Activated CD4-positive, alpha-beta T cell treated with anti-CD3 and anti-CD28 coated beads, Interleukin-2, amount 50 U/mL, for 16 hours (primary cell): Measurements from ENCODE around the gene CDK4.

ENCODE experiments used
- DNase-seq: peaks from one replicate; pipeline ENCODE4 v3.0.0-alpha.2; 2020

Gene CDK4

DNA sequence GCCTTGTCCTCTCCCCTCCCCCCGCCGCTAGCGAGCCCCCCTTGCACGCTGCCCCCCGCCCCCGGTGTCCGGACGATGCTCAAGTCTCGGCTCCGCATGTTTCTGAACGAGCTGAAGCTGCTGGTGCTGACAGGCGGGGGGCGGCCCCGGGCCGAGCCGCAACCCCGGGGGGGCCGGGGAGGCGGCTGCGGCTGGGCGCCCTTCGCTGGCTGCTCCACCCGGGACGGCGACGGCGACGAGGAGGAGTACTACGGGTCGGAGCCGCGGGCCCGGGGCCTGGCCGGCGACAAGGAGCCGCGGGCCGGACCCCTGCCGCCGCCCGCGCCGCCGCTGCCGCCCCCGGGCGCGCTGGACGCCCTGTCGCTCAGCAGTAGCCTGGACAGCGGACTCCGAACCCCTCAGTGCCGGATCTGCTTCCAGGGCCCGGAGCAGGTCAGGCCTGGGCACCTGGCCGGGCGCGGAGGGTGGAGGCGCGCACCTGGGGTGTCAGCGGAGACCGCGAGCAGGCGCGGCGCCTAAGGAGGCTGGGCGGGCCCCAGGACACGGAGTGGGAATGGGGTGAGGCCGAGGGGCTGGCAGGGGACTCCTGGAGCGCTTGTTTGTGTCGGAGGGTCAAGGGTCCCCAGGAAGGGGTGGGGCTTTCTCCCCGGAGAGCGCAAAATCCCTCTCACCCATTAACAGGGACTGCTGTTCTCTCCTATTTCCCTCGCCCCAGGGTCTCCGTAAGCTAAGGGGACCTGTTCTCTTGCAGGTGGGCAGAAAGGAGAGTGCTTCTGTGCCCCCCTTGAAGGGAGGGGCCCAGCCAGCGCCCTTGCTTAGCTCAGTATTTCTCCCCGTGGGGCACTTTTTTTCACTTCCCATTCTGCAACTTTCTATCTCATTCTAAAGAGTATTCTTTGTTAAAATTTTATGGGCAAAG lies 3.6 kb upstream of the CDK4 start:
- no peak for DNase-seq

DNA sequence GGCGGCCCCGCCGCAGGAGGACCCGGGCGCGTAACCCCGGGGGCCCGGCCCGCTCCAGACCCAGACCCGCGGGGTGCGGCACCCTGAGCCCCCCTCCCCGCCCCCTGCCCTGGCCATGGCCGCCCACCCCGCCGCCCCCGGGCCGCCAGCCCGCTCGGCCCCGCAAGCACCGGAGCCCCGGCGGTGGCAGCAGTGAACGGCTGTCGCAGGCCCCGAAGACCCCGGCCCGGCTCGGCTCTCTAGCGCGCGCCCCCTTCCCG lies 3.0 kb upstream of the CDK4 start:
- no peak for DNase-seq

DNA sequence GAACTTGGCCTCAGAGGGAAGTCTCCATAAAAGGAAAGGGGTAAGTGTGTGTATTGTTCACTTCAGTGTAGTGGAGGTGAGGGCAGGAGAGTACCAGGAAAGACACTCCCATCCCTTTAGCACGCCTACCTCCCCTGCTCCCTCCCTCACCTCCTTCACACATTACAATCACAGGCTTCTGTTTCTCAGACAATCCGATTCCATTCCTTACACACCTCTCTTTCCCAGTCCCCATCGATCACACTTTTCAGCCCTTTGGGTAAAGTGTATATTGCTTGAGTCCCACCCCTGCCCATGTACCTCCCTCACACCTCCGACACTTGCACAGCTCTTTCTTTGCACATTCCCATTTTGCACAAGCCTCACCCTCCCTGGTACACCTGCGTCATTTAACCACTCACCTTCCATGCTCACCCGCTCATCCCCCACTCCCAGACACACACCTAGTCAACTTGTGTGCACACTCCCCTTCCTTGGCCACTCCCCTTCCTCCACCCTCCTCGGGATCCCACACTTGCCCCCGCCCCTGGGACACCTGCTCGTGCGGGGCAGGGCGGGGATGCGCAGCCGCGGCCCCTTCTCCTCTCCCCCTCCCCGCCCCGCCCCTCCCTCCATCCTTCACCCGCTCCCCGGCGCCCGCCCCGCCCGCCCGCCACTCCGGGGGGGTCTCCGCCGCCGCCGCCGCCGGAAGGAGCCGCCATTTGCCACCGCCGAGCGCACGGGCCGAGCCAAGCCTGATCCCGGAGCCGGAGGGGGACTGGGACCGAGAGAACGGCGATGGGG lies 2.5 kb upstream of the CDK4 start, which contains the start of gene MARCHF9:
Gene MARCHF9 (plus strand): TSS at position 693 of the 783 bp plus-strand sequence. CDS start 426 bp downstream, outside the sequence.
- peak; percentile 89 for DNase-seq

DNA sequence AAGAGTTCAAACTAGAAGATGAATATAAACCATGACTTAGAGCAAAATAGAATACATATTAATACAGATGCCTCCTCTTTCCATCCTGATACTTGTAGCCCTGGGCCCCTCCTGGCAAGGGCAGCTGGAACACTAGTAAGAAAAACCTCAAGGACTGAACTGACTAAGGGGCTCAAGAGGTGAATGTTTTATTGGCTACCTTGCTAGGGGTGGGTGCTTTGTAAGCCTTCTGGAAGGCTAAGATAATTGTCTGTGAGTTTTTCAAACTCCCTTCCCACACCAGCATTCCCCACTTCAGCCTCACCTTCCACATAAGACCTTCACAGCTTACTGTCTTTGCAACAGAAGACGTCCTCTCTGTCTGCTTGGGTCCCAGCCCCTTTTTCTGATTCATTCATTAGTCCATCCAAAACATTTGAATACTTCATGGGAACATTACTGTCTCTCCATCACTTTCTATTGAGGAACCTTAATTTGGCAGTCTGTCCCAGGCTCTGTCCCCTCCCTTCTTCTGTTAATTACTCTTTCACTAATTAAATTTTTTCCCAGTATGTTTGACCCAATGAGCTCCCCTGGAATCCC lies 1.7 kb upstream of the CDK4 start:
- DNase-seq: no peak

DNA sequence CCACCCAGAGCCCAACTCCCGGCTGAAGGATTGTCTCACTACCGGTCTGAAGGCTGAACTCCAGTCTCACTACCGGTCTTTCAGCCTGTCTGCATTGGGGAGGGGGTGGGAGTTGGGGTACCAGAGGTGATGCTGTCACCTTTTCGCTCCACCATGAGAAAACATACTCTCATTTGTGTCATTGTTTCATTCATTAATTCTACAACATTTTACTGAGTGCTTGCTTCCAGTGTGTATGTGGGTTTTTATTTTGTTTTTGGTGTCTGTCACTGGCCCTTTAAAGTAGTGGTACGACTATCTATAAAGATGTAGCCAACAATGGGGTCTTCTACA lies 524 bp upstream of the CDK4 start:
- DNase-seq: no peak

DNA sequence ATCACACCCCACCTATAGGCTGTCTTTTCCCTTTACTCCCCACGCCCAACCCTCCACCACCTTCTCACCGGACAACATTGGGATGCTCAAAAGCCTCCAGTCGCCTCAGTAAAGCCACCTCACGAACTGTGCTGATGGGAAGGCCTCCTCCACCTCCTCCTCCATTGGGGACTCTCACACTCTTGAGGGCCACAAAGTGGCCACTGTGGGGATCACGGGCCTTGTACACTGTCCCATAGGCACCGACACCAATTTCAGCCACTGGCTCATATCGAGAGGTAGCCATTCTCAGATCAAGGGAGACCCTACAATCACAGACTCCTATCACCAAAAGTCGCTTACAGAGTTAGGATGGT lies 700 bp downstream of the CDK4 start:
- no peak for DNase-seq

DNA sequence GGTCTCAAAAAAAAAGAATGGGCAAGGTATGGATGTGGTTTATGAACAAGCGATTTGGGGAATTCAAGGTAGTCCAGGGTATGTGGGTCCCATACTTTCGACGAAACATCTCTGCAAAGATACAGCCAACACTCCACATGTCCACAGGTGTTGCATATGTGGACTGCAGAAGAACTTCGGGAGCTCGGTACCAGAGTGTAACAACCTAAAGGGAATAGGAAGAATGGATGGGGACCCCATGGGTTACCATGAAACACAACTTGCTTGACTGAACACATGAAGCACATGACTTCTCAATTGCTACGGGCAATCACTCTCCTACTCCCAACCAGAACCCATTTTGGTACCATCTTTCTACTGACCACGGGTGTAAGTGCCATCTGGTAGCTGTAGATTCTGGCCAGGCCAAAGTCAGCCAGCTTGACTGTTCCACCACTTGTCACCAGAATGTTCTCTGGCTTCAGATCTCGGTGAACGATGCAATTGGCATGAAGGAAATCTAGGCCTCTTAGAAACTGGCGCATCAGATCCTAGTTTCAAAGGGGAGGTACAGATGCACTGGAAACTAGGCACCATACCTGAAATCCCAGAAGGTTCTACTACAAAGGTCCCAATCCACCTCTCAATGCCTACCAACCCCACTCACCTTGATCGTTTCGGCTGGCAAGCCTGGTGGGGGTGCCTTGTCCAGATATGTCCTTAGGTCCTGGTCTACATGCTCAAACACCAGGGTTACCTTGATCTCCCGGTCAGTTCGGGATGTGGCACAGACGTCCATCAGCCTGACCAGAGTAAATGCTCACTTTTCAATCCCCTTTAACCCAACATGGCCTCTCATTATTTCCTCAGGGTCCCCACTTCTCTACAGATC lies 1.3 kb downstream of the CDK4 start:
- DNase-seq: no peak

DNA sequence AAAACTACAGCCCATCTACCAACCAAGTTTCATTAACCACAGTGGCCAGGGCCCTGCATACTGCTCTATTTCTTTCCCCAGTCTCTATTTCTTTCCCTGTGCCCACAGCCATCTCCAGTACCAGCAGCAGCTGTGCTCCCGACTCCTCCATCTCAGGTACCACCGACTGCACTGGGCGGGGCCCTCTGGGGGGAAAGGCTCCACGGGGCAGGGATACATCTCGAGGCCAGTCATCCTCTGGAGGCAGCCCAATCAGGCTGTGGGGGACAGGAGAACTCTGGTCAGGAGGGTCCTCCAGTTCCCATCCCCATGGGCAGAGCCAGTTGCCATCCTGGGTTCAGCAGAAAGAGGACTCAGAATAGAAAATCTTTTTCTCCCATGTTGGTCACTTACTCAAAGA lies 3.0 kb downstream of the CDK4 start:
- no peak for DNase-seq

DNA sequence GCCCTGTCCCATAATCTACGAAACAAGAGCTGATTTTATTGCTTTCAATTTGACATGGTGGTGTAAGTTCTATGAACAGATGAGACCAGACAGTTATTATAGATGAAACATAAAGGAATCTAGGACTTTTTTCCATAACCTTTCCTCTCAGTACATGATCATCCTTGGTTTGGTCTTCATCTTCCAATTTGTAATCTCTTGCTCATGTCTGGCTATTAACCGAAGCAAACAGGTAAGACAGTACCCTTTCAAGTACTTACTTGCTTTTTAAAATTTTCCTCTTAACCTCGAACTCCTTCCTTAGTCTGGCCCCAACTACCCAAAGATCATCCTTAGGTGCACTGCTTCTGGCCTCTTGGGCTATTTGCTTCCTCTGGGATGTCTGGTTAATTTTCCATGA lies 6.1 kb downstream of the CDK4 start:
- no peak for DNase-seq

DNA sequence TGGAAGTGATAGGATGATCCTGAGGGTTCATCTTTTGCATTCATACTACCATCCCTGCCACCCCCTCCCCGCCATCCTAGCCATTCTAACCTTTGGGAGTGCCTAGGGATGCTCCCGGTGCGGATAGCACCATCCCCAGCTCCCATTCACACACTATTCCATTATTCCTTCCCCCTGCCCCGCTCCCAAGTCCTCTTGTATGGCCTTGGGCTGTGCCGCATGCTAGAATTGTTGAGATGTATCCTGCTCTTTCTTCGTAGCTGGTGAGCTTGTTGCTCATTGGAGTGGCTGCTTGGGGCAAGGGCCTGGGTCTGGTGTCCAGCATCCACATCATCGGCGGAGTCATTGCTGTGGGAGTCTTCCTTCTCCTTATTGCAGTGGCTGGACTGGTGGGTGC lies 6.6 kb downstream of the CDK4 start:
- no peak for DNase-seq

DNA sequence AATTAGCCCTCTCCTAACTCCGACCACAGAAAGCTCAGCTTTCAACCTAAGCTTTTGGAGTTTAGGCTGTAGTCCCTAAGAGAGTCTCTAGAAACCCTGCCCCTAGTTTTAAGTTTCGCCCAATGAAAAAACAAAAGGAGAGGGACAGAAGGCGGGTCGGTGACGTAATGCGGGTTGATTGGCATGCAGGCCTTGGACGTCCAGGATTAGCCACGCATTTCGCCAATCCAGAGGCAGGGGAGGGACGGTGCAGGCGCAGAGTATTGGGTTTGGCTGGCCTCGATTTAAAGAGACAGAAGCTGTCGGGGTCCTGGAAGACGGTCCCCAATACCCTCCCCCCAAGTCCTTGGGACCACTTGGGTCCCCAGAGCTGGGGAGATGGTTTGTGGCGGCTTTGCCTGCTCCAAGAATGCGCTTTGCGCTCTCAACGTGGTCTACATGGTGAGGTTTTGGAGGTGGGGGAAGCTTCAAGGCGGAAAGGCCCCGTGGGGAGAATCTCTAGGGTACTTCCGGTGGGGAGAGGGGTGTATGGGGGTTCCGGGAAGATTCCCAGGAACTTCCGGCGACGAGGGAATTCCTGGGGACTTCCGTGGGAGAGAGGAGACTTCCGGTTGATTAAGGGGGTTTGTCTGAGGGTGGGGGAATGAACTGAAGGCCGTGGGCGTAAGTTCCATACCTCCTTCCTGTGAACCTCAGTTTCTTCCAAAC lies 7.2 kb downstream of the CDK4 start, which contains the start of gene TSPAN31:
Gene TSPAN31 (plus strand): TSS at position 263 of the 708 bp plus-strand sequence. CDS start 116 bp downstream, at position 379.
- peak; percentile 96 for DNase-seq

DNA sequence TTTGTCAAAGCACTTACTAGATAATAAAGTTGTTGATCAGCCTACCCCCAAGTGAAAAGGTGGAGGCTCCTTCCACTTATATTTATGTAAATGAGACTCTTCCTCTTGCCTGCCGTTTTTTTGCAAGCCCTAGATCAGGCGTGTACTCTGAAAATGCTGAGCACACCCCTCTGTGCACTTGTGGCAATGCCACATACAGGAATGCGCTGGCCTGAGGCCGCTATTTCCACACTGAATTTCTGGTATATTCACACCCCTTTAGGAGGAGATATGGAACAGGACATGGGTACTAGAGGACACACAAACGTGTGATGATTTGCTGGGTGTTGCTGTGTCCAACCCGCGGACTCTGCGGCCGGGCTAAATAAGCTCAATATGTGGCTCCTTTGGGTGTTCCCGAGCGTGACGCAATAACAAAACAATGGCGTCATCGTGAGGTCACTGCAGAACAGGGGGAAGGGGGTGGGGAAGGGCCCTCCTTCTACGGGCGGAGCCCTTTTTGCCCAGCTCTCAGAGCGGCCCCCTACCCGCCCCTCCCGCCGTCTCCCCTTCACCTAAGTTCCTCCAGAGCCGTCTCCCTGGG lies 7.8 kb downstream of the CDK4 start:
- peak; percentile 70 for DNase-seq

DNA sequence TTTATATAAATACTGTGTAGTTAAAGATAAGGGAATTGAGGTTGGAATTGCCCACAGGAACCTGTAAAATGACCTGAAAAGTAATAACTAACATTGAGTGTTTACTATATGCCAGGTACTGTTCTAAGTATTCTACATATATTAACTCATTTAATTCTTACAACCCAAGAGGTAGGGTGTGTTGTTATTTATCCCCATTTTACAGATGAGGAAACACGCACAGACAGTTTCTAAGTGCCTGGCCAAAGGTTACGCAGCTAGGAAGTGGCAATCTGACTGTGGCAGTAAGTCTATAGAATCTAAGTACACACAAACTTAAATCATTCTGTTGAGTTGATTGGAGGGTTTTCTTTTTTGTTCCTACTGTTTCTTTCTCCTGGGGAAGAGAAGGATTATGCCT lies 8.3 kb downstream of the CDK4 start:
- no peak for DNase-seq

DNA sequence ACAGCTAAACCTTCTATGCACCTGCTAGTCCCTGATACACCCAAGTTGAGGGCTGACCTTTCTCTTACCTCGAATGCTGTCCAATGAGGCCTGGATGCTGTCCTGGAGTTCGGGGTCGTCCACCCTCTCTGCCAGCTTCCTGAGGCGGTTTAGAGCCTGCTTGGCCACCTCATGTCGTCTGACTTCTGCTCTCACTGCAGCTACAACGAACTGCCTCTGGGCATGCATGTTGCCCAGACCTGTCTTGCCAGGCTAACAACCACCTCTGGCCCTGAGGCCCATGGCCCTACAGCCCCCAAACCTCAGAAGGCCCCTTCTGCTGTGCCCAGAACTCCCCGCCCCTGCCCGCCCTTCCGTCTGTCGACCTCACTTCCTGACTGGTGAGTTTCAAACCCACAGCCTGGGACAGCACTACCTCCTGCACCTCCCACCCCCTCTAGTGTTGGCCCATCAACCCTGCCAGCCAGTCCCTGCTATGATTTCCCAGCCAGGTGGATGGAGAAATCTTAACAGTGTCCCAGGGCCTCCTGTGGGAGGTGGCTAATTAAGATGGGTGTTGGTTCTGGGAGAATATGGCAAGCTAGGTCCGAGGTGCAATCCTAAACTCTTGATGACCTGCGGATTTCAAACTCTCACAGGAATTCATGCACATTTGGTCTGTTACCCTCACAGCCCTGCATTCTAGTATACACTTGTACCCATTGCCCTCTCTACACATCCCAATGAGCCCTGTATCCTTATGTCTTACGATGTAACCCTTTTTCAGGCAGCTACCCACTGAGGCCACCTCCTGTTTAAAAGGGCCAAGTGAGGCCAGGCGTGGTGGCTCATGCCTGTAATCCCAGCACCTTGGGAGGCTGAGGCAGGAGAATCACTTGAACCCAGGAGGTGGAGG lies 10.0 kb downstream of the CDK4 start:
- peak; percentile 90 for DNase-seq

DNA sequence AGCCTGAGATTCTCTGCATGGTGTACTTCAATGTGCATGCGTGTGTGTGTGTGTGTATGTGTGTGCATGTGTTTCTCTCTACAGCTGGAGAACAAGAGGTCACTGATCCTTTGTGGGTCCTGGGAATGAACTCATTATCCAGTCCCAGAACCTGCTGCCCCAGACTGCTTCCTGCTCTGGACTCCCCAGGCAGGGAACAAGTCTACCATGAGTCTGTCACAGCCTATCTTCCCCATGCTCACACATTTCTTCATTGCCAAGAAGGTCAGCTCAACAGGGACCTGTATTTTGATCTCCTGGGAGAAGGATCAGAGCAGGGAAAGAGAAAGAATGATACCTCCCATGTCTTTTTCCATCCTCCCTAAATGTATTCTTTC lies 10.7 kb downstream of the CDK4 start:
- DNase-seq: no peak

DNA sequence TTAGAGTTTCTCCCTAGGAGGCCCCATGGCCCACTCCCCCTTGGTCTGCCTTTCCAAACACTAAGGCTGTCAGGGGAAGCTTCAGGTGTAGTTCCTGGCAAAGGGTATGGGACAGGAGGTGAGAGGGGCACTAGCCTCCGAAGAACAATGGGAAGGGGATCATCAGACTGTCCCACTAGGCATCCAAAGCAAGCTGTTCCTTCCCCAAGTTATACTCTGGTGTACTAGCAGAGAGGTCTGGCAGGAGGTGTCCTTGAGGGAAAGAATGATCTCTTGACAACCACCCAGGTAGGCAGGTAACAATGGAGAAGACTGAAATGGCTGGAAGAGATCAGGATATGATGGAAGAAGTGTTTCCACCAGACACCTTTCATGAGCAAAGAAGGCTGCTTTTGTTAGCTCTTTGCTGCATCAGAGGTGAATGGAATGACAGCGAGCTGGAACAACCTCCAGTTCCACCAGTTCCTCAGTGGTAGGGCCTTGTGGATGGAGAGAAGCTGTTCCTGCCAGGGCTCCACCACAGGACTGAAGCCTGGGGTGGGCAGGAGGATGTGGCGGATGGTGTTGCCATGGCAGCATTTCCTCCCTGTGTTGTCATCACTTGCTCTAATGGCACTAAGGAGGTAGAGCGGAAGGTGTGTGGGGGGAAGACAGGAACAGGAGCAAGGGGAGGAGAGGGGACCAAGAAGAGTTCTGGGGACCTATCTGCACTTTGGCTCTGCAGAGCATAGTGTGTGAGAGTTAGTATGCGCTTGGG lies 11.3 kb downstream of the CDK4 start:
- DNase-seq: peak; percentile 87

DNA sequence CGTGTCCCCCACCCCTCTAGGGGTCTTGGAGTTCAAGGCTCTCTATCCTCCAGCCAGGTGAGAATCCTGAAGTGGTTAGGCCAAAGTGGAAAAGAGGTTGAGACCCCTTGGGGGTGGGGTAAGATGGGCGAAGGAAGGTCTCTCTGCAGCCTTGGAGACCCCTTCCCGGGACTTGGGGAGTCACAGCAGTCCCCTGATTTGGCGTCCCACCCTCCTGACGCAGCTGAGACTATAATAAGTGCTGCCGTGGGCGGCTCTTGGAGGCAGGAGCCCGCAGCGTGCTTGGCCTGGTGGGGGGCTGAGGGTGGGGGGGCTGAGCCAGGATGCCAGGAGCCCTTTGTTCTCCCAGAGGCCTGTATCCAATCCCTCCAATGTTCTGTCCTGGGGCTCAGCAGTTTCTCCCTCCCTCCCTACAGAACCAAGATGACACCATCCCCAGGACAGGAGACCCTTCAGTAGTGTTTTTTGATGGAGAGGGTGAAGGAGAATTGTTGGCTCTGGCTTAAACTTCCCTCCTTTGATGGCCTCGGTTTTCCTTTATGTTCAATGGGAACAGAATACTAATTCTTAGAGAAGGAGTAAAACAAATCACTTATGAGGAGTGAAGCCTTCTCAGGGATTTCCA lies 12.1 kb downstream of the CDK4 start:
- DNase-seq: no peak

DNA sequence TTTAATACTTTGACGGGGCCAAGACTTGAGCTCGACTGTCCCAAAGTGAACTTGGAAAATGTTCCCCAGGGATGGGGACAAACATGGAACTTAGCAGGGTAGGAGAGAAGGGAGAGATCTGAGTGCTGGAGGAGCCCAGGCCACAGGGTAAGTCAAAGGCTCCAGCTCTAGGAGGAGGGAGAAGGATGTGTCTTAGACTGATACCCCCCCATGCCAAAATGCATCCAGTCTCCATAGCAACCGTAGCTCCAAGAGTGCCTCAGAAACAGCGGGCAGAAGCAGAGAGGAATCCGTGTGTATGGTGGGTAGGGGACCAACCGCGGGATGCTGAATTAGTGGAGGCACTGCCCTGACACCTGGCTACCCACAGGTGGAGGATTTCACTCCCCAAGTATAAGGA lies 12.7 kb downstream of the CDK4 start:
- no peak for DNase-seq

DNA sequence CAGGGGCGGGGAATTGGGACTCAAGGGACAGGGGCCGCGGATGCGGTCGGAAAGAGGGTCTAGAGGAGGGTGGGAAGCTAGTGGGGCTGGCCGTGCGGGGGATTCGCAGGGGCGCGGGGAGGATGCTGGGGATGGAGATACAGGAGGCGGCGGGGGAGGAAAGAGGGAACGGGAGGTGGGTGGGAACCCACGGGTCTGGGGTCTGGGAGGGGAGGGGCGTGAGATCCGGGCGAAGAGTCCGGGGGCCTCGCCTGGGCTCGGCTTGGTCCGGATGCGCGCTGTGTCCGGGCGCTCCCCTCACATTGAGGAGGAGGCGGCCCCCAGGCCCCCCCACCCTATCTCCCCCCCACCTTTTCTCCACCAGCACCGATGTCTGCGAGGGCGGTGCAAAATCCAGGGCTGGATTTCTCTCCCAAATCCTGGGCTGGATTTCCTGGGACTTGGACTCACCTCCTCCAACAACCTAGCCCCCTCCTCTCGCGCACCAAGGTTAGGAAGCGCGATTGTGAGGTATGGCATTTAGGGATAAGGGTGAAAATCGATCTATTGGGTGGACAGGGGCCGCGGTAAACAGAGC lies 13.4 kb downstream of the CDK4 start, which contains the start of gene AGAP2:
Gene AGAP2 (minus strand): TSS at position 82 of the 577 bp plus-strand sequence. CDS start 496 bp downstream, outside the sequence.
- DNase-seq: no peak
